GM23248 (cell line): Measurements from ENCODE around the gene UBTD1. TPM values are rescaled to one million over a fixed set of nuclear protein-coding genes. Genes with fewer than 3 reads are reported as not detected.

Experiments
- DNase-seq: peaks from one replicate; pipeline ENCODE4 v3.0.0-alpha.2; 2015
- H2AFZ ChIP-seq: fragments of 200-600 bp; sonication (generic); 2 replicates; pipeline ENCODE4 v1.6.1; 2016; ENCODE audit warnings: antibody characterized with exemption
- H3F3A ChIP-seq: fragments of 200-600 bp; sonication (generic); 2 replicates; pipeline ENCODE4 v1.6.1; 2016; ENCODE audit warnings: mild to moderate bottlenecking, antibody characterized with exemption, mixed run types; ENCODE audit not compliant: insufficient read depth
- H3K27ac ChIP-seq: fragments of 200-600 bp; sonication (generic); 2 replicates; pipeline ENCODE4 v1.5.1; 2016; ENCODE audit warnings: mild to moderate bottlenecking
- H3K27me3 ChIP-seq: fragments of 200-600 bp; sonication (generic); replicated peaks from 2 replicates; pipeline ENCODE4 v1.6.1; 2016; ENCODE audit warnings: mild to moderate bottlenecking; ENCODE audit not compliant: insufficient read depth
- H3K36me3 ChIP-seq: fragments of 200-600 bp; sonication (generic); 2 replicates; pipeline ENCODE4 v1.6.1; 2016; ENCODE audit warnings: low read depth, mild to moderate bottlenecking
- H3K4me1 ChIP-seq: fragments of 200-600 bp; sonication (generic); 2 replicates; pipeline ENCODE4 v1.6.1; 2016; ENCODE audit warnings: mild to moderate bottlenecking; ENCODE audit not compliant: insufficient read depth
- H3K4me2 ChIP-seq: fragments of 200-600 bp; sonication (generic); one replicate; pipeline ENCODE4 v1.6.1; 2016; ENCODE audit warnings: mild to moderate bottlenecking; ENCODE audit not compliant: unreplicated experiment
- H3K4me3 ChIP-seq: fragments of 200-600 bp; sonication (generic); 2 replicates; pipeline ENCODE4 v1.5.1; 2016; ENCODE audit warnings: mild to moderate bottlenecking
- H3K79me2 ChIP-seq: fragments of 200-600 bp; sonication (generic); 2 replicates; pipeline ENCODE4 v1.6.1; 2016; ENCODE audit warnings: mild to moderate bottlenecking; ENCODE audit not compliant: insufficient read depth
- H3K9ac ChIP-seq: fragments of 200-600 bp; sonication (generic); 2 replicates; pipeline ENCODE4 v1.6.1; 2016; ENCODE audit warnings: mild to moderate bottlenecking
- H3K9me2 ChIP-seq: fragments of 200-600 bp; sonication (generic); 2 replicates; pipeline ENCODE4 v1.6.1; 2016; ENCODE audit warnings: mixed run types, mild to moderate bottlenecking, moderate library complexity; ENCODE audit not compliant: insufficient read depth
- H3K9me3 ChIP-seq: fragments of 200-600 bp; sonication (generic); one replicate; pipeline ENCODE4 v1.6.1; 2017; ENCODE audit warnings: low read depth
- H4K20me1 ChIP-seq: fragments of 200-600 bp; sonication (generic); 2 replicates; pipeline ENCODE4 v1.6.0; 2016; ENCODE audit not compliant: insufficient read depth
- EZH2 ChIP-seq: fragments of 200-600 bp; sonication (generic); IDR thresholded peaks from 2 replicates; pipeline ENCODE4 v1.6.1; 2018; ENCODE audit warnings: antibody characterized with exemption, mild to moderate bottlenecking; ENCODE audit not compliant: insufficient read depth, poor library complexity, severe bottlenecking
- EZH2phosphoT487 ChIP-seq: fragments of 200-600 bp; sonication (generic); IDR thresholded peaks from 2 replicates; pipeline ENCODE4 v1.6.1; 2018; ENCODE audit warnings: antibody characterized with exemption, moderate library complexity, mild to moderate bottlenecking, low read depth; ENCODE audit not compliant: insufficient read depth
- WGBS, 2 experiments: methylation state at CpG; one replicate each; pipeline ENCODE4 v1.1.6; 2015 to 2017; ENCODE audit warnings: low lambda C conversion rate in 2 of 2, low coverage in 1 of 2; ENCODE audit errors: missing lambda C conversion rate in 2 of 2; 5-methylcytosine and 5-hydroxymethylcytosine counted together
- in situ Hi-C: fragments of 300-500 bp; cut with MboI; formaldehyde crosslinking; loops from 2 replicates; pipeline ENCODE4 v1.15.0; 2020
- polyA plus RNA-seq: library from polyadenylated mRNA; unstranded; fragments of >200 nt; fragmentation: Nextera tagmentation; extraction: Ambion mirVana; gene quantifications from 2 replicates; pipeline ENCODE4 v1.2.1, GENCODE V29; 2016
- total RNA-seq: library from RNA; depleted of rRNA; stranded (reverse); fragments of >200 nt; shearing (Covaris generic); gene quantifications from 2 replicates; pipeline ENCODE4 v1.2.3, GENCODE V29; 2014

Gene UBTD1
- total and polyA plus RNA-seq, 2 experiments from 2014 or later: 20.8 to 27.2 TPM

DNA sequence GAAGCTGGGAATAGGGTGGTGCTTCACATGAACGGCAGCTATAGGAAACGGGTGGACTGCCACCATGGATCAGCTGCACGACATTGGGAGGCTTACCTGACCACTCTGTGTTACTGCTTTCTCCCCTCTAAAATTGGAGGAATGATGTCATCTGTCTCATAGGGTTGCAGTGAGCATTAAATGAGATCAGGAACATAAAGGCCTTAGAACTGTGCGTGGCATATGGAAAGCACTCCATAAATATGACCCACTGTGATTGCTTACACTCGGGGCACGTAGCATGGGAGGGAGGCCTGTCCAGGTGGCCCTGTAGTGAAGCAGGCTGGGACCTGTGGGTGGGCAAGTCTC, 100.5 kb downstream of the UBTD1 start:
- in situ Hi-C loops: no loop called here
- WGBS, 2 experiments: 86 to 93% methylated on average over 6 of the region's 6 CpGs
- no peaks in the 10 kb centered on the region for H4K20me1 ChIP-seq
- H2AFZ ChIP-seq: no peak overlapping the region
- H3K9ac ChIP-seq: no peak overlapping the region
- H3K27me3 ChIP-seq: no peaks in the 10 kb centered on the region
- no peaks in the 10 kb centered on the region for H3K9me2 ChIP-seq
- no peak overlapping the region for H3K4me2 ChIP-seq
- H3K4me1 ChIP-seq: peaks cover 26% of the 10 kb centered on the region
- no peak overlapping the region for H3K4me3 ChIP-seq
- TF ChIP-seq EZH2 (no peak), EZH2phosphoT487 (no peak)
- H3K36me3 ChIP-seq: no peaks in the 10 kb centered on the region
- H3F3A ChIP-seq: peaks cover 33% of the 10 kb centered on the region
- H3K79me2 ChIP-seq: no peaks in the 10 kb centered on the region
- no peak for DNase-seq
- H3K27ac ChIP-seq: no peak overlapping the region
- no peaks in the 10 kb centered on the region for H3K9me3 ChIP-seq

DNA sequence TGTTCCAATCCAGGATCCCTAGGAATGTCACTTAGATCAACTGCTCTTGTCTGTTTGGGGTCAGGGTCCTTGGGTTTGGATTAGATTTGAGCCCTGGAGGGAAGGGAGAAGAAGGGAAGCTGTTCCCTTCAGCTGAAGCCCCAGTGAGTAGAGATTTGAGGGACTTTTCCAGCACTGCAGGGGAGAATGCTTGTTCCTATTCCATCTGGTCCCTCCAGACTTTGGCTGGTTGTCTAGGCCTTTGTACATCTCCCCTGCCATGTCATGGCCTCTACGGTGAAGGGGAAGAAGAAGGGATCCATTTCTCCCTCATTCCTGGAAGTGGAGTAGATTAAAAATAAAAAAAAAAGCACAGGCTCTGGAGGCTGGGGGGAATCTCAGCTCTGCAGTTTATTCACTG, 101.9 kb downstream of the UBTD1 start:
- Histone ChIP-seq H3K27ac (no peak overlapping the region), H4K20me1 (no peaks in the 10 kb centered on the region), H3K4me1 (peaks cover 23% of the 10 kb centered on the region), H3K4me3 (no peak overlapping the region), H3K27me3 (no peaks in the 10 kb centered on the region), H3K9me3 (no peaks in the 10 kb centered on the region), H2AFZ (no peak overlapping the region), H3K79me2 (no peaks in the 10 kb centered on the region), H3F3A (peaks cover 27% of the 10 kb centered on the region), H3K4me2 (no peak overlapping the region), H3K9me2 (no peaks in the 10 kb centered on the region), H3K9ac (no peak overlapping the region), H3K36me3 (no peaks in the 10 kb centered on the region)
- no peak for DNase-seq
- WGBS, 2 experiments: 86 to 87% methylated on average over 1 of the region's 1 CpG
- TF ChIP-seq EZH2: no peak
- no peak for TF ChIP-seq EZH2phosphoT487
- in situ Hi-C loops: no loop called here

DNA sequence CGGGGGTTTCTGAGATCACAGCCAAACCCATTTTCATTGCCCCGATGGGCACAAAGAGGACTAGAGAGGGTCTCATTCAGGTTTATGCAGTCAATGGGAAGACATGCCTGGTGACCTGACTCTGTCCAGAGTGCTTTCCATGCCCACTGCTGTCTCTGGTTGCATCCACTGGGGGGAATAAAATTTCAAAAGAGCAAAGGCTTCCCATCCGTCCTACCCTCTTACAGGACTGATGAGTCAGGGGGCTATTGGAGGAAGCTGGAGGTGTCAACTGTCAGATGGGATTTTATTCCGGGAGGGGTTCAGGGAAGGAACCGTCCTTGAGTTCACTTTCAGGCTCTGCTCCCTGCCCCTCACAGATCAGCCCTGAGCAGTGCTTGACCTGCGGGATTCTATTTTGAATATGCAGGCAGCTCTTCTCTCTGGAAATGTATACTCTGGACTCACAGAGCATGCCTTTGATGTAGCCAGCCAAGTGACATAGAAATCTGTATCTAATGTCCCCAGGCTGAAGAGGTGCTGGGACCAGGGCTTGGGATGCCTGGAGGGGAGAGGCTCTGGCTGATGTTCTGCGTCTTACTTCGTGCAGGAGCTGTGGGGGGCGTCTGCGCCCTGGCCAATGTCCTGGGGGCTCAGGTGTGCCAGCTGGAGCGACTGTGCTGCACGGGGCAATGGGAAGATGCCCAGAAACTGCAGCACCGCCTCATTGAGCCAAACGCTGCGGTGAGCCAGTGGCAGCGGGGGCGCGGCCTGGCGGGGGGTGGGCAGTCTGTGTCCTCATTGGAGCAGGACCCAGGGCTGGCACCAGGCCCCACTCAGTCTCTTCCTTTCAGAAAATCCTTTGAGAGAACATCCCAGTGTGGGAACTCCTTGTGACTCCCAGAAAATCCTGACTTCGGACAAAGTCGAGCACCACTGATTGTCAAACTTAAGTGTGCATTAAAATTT, 102.8 kb downstream of the UBTD1 start:
- Histone ChIP-seq H2AFZ (no peak overlapping the region), H3K4me2 (no peak overlapping the region), H3K4me1 (peaks cover 15% of the 10 kb centered on the region), H3K9ac (no peak overlapping the region), H3F3A (peaks cover 17% of the 10 kb centered on the region), H3K79me2 (no peaks in the 10 kb centered on the region), H3K9me3 (no peaks in the 10 kb centered on the region), H3K9me2 (no peaks in the 10 kb centered on the region), H4K20me1 (no peaks in the 10 kb centered on the region), H3K4me3 (no peak overlapping the region), H3K27ac (no peak overlapping the region), H3K27me3 (no peaks in the 10 kb centered on the region), H3K36me3 (no peaks in the 10 kb centered on the region)
- WGBS, 2 experiments: 65 to 69% methylated on average over 21 of the region's 21 CpGs
- TF ChIP-seq EZH2: no peak
- no peak for TF ChIP-seq EZH2phosphoT487
- in situ Hi-C loops: no loop called here
- no peak for DNase-seq

DNA sequence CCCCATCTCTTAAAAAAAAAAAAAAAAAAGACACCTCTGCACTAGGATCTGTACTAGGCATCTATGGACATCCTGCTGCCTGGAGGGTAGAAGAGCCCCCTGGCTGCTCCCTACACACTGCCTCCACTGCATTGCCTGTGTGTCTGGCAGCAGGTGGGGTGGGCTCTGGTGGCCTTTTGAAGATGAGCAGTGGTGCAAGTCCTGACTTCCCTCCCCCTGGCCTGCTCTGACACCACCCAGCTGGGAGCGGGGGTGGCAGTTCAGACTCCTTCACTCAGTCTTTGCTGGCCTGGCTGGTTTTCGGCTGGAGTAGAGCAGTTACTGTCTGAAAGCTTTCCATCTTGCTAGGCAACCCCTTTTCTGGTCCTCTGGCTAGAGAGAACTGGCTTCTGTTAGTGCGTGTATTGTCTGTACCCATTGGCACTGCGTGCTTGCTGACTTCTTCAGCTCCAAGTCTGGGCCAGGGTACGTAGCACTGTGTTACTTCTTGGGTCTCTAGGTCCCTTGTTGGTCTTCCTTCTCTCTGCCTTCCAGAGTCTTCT, 108.4 kb downstream of the UBTD1 start:
- Histone ChIP-seq H3K9me3 (no peaks in the 10 kb centered on the region), H3F3A (no peaks in the 10 kb centered on the region), H2AFZ (no peak overlapping the region), H3K79me2 (no peaks in the 10 kb centered on the region), H4K20me1 (no peaks in the 10 kb centered on the region), H3K27ac (no peak overlapping the region), H3K27me3 (no peaks in the 10 kb centered on the region), H3K9ac (no peak overlapping the region), H3K36me3 (no peaks in the 10 kb centered on the region), H3K9me2 (no peaks in the 10 kb centered on the region), H3K4me2 (no peak overlapping the region), H3K4me1 (no peaks in the 10 kb centered on the region), H3K4me3 (no peak overlapping the region)
- 95 to 97% methylated on average over 5 of the region's 5 CpGs for WGBS, 2 experiments
- TF ChIP-seq EZH2phosphoT487: no peak
- TF ChIP-seq EZH2: no peak
- DNase-seq: no peak
- in situ Hi-C loops: no loop called here
